Measurements from ENCODE around the gene PMEL. TPM values are rescaled to one million over a fixed set of nuclear protein-coding genes. Genes with fewer than 3 reads are reported as not detected.

PMEL gene
- total and polyA plus RNA-seq, 4 donors: 1.1 to 4.5 (median 2.4) TPM

DNA sequence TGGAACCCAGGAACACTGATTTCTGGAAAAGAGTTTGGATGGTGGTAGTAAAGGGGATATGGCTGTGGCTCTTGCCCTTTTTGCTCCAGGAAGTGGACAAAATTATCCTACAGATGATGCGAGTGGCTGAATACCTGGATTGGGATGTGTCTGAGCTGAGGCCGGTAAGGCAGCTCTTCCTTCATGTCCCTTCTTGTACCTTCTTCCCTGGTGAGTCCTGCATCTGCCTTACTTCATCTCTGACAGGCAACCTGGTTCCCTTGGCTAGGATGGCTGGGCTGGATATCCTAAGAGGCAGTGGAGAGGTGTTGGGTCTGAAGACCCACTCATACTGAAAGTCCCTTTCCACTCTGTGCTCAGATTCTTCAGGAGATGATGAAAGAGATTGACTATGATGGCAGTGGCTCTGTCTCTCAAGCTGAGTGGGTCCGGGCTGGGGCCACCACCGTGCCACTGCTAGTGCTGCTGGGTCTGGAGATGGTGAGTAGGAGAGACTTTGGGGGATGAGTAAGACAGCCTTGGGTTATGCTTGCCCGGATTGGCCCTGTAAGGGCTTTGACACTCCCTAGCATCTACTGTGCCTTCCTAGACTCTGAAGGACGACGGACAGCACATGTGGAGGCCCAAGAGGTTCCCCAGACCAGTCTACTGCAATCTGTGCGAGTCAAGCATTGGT, 26.9 kb downstream of the PMEL start:
- no peak for DNase-seq (ENCODE audit: low spot score)
- Histone ChIP-seq H3K36me3 (ENCODE audit: control insufficient read depth in 4 of 4, insufficient read depth in 3 of 4, low read depth in 1 of 4, low read length in 3 of 4) (no peaks in the 10 kb centered on the region), H3K9ac (ENCODE audit: low read depth in 1 of 2, low read length in 2 of 2) (no peak overlapping the region), H3K27me3 (ENCODE audit: control insufficient read depth in 4 of 4, insufficient read depth in 4 of 4, low read length in 3 of 4) (no peaks in the 10 kb centered on the region), H3K9me3 (ENCODE audit: control insufficient read depth in 4 of 4, low read length in 3 of 4) (no peaks in the 10 kb centered on the region), H3K27ac (ENCODE audit: low read depth in 1 of 2, low read length in 2 of 2) (no peak overlapping the region), H3K4me1 (ENCODE audit: control insufficient read depth in 4 of 4, insufficient read depth in 4 of 4, low read length in 3 of 4) (peaks cover 0 to 7% (median 5%) of the 10 kb centered on the region in 4 donors), H3K4me3 (ENCODE audit: low read depth in 1 of 3, low read length in 3 of 3) (no peak overlapping the region)
- 94% methylated on average over 8 of the region's 8 CpGs for WGBS
- TF ChIP-seq FOXA1 (IDR thresholded peaks at IDR 0.05) (no peak), FOXA2 (IDR thresholded peaks at IDR 0.05) (no peak), SP1 (IDR thresholded peaks at IDR 0.05) (no peak), JUND (IDR thresholded peaks at IDR 0.05) (no peak), TAF1 (conservative IDR thresholded peaks at IDR 0.05) (no peak), YY1 (IDR thresholded peaks at IDR 0.05) (no peak), HNF4A (conservative IDR thresholded peaks at IDR 0.05) (no peak), GABPA (IDR thresholded peaks at IDR 0.05 in 1 of 2, conservative IDR thresholded peaks at IDR 0.05 in 1 of 2) (no peak), NR2F2 (IDR thresholded peaks at IDR 0.05) (no peak), RXRA (IDR thresholded peaks at IDR 0.05) (no peak), RAD21 (IDR thresholded peaks at IDR 0.05) (no peak), EGR1 (IDR thresholded peaks at IDR 0.05; ENCODE audit: low read depth in 2 of 2) (no peak), HNF4G (IDR thresholded peaks at IDR 0.05) (no peak)
- TF ChIP-seq, protein P1, sequence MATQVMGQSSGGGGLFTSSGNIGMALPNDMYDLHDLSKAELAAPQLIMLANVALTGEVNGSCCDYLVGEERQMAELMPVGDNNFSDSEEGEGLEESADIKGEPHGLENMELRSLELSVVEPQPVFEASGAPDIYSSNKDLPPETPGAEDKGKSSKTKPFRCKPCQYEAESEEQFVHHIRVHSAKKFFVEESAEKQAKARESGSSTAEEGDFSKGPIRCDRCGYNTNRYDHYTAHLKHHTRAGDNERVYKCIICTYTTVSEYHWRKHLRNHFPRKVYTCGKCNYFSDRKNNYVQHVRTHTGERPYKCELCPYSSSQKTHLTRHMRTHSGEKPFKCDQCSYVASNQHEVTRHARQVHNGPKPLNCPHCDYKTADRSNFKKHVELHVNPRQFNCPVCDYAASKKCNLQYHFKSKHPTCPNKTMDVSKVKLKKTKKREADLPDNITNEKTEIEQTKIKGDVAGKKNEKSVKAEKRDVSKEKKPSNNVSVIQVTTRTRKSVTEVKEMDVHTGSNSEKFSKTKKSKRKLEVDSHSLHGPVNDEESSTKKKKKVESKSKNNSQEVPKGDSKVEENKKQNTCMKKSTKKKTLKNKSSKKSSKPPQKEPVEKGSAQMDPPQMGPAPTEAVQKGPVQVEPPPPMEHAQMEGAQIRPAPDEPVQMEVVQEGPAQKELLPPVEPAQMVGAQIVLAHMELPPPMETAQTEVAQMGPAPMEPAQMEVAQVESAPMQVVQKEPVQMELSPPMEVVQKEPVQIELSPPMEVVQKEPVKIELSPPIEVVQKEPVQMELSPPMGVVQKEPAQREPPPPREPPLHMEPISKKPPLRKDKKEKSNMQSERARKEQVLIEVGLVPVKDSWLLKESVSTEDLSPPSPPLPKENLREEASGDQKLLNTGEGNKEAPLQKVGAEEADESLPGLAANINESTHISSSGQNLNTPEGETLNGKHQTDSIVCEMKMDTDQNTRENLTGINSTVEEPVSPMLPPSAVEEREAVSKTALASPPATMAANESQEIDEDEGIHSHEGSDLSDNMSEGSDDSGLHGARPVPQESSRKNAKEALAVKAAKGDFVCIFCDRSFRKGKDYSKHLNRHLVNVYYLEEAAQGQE (IDR thresholded peaks at IDR 0.05): no peak
- TF ChIP-seq, protein P2, sequence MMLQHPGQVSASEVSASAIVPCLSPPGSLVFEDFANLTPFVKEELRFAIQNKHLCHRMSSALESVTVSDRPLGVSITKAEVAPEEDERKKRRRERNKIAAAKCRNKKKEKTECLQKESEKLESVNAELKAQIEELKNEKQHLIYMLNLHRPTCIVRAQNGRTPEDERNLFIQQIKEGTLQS (IDR thresholded peaks at IDR 0.05): no peak
- TF ChIP-seq, protein P3, sequence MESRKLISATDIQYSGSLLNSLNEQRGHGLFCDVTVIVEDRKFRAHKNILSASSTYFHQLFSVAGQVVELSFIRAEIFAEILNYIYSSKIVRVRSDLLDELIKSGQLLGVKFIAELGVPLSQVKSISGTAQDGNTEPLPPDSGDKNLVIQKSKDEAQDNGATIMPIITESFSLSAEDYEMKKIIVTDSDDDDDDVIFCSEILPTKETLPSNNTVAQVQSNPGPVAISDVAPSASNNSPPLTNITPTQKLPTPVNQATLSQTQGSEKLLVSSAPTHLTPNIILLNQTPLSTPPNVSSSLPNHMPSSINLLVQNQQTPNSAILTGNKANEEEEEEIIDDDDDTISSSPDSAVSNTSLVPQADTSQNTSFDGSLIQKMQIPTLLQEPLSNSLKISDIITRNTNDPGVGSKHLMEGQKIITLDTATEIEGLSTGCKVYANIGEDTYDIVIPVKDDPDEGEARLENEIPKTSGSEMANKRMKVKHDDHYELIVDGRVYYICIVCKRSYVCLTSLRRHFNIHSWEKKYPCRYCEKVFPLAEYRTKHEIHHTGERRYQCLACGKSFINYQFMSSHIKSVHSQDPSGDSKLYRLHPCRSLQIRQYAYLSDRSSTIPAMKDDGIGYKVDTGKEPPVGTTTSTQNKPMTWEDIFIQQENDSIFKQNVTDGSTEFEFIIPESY (IDR thresholded peaks at IDR 0.05): no peak
- TF ChIP-seq, protein P4, sequence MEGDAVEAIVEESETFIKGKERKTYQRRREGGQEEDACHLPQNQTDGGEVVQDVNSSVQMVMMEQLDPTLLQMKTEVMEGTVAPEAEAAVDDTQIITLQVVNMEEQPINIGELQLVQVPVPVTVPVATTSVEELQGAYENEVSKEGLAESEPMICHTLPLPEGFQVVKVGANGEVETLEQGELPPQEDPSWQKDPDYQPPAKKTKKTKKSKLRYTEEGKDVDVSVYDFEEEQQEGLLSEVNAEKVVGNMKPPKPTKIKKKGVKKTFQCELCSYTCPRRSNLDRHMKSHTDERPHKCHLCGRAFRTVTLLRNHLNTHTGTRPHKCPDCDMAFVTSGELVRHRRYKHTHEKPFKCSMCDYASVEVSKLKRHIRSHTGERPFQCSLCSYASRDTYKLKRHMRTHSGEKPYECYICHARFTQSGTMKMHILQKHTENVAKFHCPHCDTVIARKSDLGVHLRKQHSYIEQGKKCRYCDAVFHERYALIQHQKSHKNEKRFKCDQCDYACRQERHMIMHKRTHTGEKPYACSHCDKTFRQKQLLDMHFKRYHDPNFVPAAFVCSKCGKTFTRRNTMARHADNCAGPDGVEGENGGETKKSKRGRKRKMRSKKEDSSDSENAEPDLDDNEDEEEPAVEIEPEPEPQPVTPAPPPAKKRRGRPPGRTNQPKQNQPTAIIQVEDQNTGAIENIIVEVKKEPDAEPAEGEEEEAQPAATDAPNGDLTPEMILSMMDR (IDR thresholded peaks at IDR 0.05; ENCODE audit: low read depth, low read length, missing input control): no peak

Data from liver (tissue), 9 donors.